Activated CD4-positive, CD25-positive, alpha-beta regulatory T cell treated with anti-CD3 and anti-CD28 coated beads, Interleukin-2, amount 50 U/mL, for 24 hours (primary cell): ENCODE measurements around the gene PDE8B.
"Not testable (repeated sequence)": the region's sequence is repeated elsewhere in the genome, so short reads cannot be mapped to it uniquely, and the experiment has no call there.

Source experiments
- ATAC-seq, 2 donors: fragments of 150-1000 bp; cut with Tn5 transposase; one replicate each; pipeline ENCODE4 v1.10.0; 2021; ENCODE audit warnings: mild to moderate bottlenecking in 1 of 2, moderate library complexity in 1 of 2

Gene PDE8B

GRCh38 chr5:77367741-77368140 lies 157.3 kb downstream of the PDE8B start:
- ATAC-seq: peak; percentile 41 to 52

GRCh38 chr5:77368367-77368766 lies 157.9 kb downstream of the PDE8B start:
- no peak for ATAC-seq

GRCh38 chr5:77369566-77369965 lies 159.1 kb downstream of the PDE8B start:
- no peak for ATAC-seq

GRCh38 chr5:77374686-77375085 lies 164.2 kb downstream of the PDE8B start:
- ATAC-seq: no peak

- ATAC-seq: no peak
Measured at GRCh38 chr5:77376609-77377300, 166.3 kb downstream of the PDE8B start.

- ATAC-seq: peak; percentile 95 to 96
Measured at GRCh38 chr5:77379558-77380061, 169.1 kb downstream of the PDE8B start.

GRCh38 chr5:77380636-77381035 lies 170.2 kb downstream of the PDE8B start:
- no peak for ATAC-seq

- ATAC-seq: not testable (repeated sequence)
Measured at GRCh38 chr5:77383336-77383735, 172.9 kb downstream of the PDE8B start.

GRCh38 chr5:77386340-77386739 lies 175.9 kb downstream of the PDE8B start:
- not testable (repeated sequence) for ATAC-seq

- ATAC-seq: no peak
Measured at GRCh38 chr5:77389746-77390145, 179.3 kb downstream of the PDE8B start.

- no peak for ATAC-seq
Measured at GRCh38 chr5:77390221-77390620, 179.7 kb downstream of the PDE8B start.

GRCh38 chr5:77390795-77391194 lies 180.3 kb downstream of the PDE8B start:
- ATAC-seq: no peak

GRCh38 chr5:77391240-77391765 lies 180.8 kb downstream of the PDE8B start:
- ATAC-seq: no peak

GRCh38 chr5:77394064-77394715 lies 183.7 kb downstream of the PDE8B start:
- ATAC-seq: no peak

- ATAC-seq: no peak
Measured at GRCh38 chr5:77396017-77396416, 185.5 kb downstream of the PDE8B start.

- ATAC-seq: no peak
Measured at GRCh38 chr5:77397686-77398292, 187.3 kb downstream of the PDE8B start.

- ATAC-seq: no peak
Measured at GRCh38 chr5:77398458-77398857, 188.0 kb downstream of the PDE8B start.

GRCh38 chr5:77398896-77399295 lies 188.4 kb downstream of the PDE8B start:
- no peak for ATAC-seq

- no peak for ATAC-seq
Measured at GRCh38 chr5:77400645-77401044, 190.2 kb downstream of the PDE8B start.

- no peak for ATAC-seq
Measured at GRCh38 chr5:77402796-77403195, 192.3 kb downstream of the PDE8B start.

GRCh38 chr5:77407152-77407551 lies 196.7 kb downstream of the PDE8B start:
- no peak for ATAC-seq

- ATAC-seq: no peak
Measured at GRCh38 chr5:77409870-77410621, 199.6 kb downstream of the PDE8B start.

- no peak for ATAC-seq
Measured at GRCh38 chr5:77413049-77413448, 202.6 kb downstream of the PDE8B start.
